GM12878 (cell line): Measurements from ENCODE around the gene NAT9. TPM values are rescaled to one million over a fixed set of nuclear protein-coding genes. Genes with fewer than 3 reads are reported as not detected.

Experiments used
- ATAC-seq: fragments of 200-7000 bp; cut with Tn5 transposase; 3 replicates; pipeline ENCODE4 v1.9.1; 2020; ENCODE audit warnings: mild to moderate bottlenecking, moderate library complexity
- BruUV-seq: library from RNA; stranded (reverse); fragments of 400-500 nt; replicated peaks from 2 replicates; lab custom pipeline; 2021; lab: Mats Ljungman, UMichigan
- CTCF ChIA-PET: fragments of 300-600 bp; sonication (Branson Sonifier 250); formaldehyde crosslinking; extraction: SDS; loops from one replicate; lab custom pipeline; 2021; ENCODE audit warnings: inconsistent platforms; lab: Yijun Ruan, JAX
- POLR2A ChIA-PET: fragments of 350-600 bp; formaldehyde crosslinking; extraction: SDS; loops from one replicate; lab custom pipeline; 2021; ENCODE audit warnings: inconsistent platforms; lab: Charles Lee
- RAD21 ChIA-PET: fragments of 300-600 bp; sonication (Branson Sonifier 250); formaldehyde crosslinking; loops from one replicate; lab custom pipeline; 2023; ENCODE audit warnings: antibody characterized with exemption; ENCODE audit not compliant: unreplicated experiment; lab: Charles Lee
- SMC1A ChIA-PET: fragments of 300-600 bp; sonication (Branson Sonifier 250); formaldehyde crosslinking; loops from one replicate; lab custom pipeline; 2023; ENCODE audit not compliant: unreplicated experiment, uncharacterized antibody; lab: Charles Lee
- DNase-seq: peaks from one replicate; pipeline ENCODE4 v3.0.0-alpha.2; 2011; ENCODE audit warnings: low read depth, low spot score
- FAIRE-seq: peaks from 3 replicates; lab custom pipeline; 2011; peaks lifted over from hg19 to GRCh38; lab: Jason Lieb, UNC
- H2AFZ ChIP-seq: 2 replicates; pipeline ENCODE4 v1.6.0; 2011; ENCODE audit warnings: low read depth, low read length, control low read depth; ENCODE audit not compliant: control insufficient read depth
- H3K27ac ChIP-seq: 2 replicates; pipeline ENCODE4 v1.5.1; 2011; ENCODE audit warnings: control low read depth; ENCODE audit not compliant: control insufficient read depth, insufficient read depth
- H3K27me3 ChIP-seq, 2 experiments: replicated peaks in 1 of 2; 2 replicates each; pipeline versions ENCODE4 v1.6.0 to v1.6.1; 2011; ENCODE audit warnings: low read length in 1 of 2; ENCODE audit not compliant: control insufficient read depth in 2 of 2, insufficient read depth in 2 of 2
- H3K36me3 ChIP-seq, 2 experiments: 2 replicates each; pipeline ENCODE4 v1.5.1; 2011; ENCODE audit warnings: low read length in 1 of 2; ENCODE audit not compliant: control insufficient read depth in 2 of 2, insufficient read depth in 2 of 2
- H3K4me1 ChIP-seq: 2 replicates; pipeline ENCODE4 v1.6.1; 2011; ENCODE audit warnings: mild to moderate bottlenecking, low read length, moderate library complexity, mixed read lengths; ENCODE audit not compliant: control insufficient read depth, insufficient read depth
- H3K4me2 ChIP-seq: 2 replicates; pipeline ENCODE4 v1.6.0; 2011; ENCODE audit warnings: control low read depth; ENCODE audit not compliant: control insufficient read depth, insufficient read depth
- H3K4me3 ChIP-seq: fragments of 200-600 bp; sonication (generic); 2 replicates; pipeline ENCODE4 v1.5.1; 2016
- H3K79me2 ChIP-seq: 2 replicates; pipeline ENCODE4 v1.6.0; 2011; ENCODE audit warnings: low read length; ENCODE audit not compliant: control insufficient read depth, insufficient read depth
- H3K9ac ChIP-seq: 2 replicates; pipeline ENCODE4 v1.8.0; 2011; ENCODE audit warnings: low read length, control low read depth, mixed read lengths; ENCODE audit not compliant: control insufficient read depth, insufficient read depth
- H3K9me3 ChIP-seq: replicated peaks from 3 replicates; pipeline ENCODE4 v1.5.1; 2011; ENCODE audit warnings: mild to moderate bottlenecking, low read length; ENCODE audit not compliant: control insufficient read depth, insufficient read depth
- H4K20me1 ChIP-seq: 2 replicates; pipeline ENCODE4 v1.6.0; 2011; ENCODE audit not compliant: control insufficient read depth, insufficient read depth
- CHD4 ChIP-seq: fragments of 200-600 bp; sonication (generic); IDR thresholded peaks from 2 replicates; pipeline ENCODE4 v1.6.1; 2016; ENCODE audit warnings: mild to moderate bottlenecking
- EP300 ChIP-seq, 2 experiments: fragments of 150-350 bp in 1 of 2; IDR thresholded peaks; 2 replicates each; pipeline ENCODE4 v1.6.1; 2011 to 2012; ENCODE audit warnings: low read depth in 2 of 2, low read length in 2 of 2, borderline replicate concordance in 1 of 2, improper control_type of control experiment in 1 of 2, inconsistent platforms in 1 of 2; ENCODE audit not compliant: control insufficient read depth in 1 of 2
- GABPA ChIP-seq: IDR thresholded peaks from 2 replicates; pipeline ENCODE4 v1.6.1; 2014; ENCODE audit warnings: antibody characterized with exemption, low read depth, mild to moderate bottlenecking, inconsistent platforms
- KAT2A ChIP-seq: conservative IDR thresholded peaks from 2 replicates; pipeline ENCODE4 v1.6.1; 2011; ENCODE audit warnings: low read depth, low read length; ENCODE audit not compliant: control insufficient read depth
- KDM1A ChIP-seq: fragments of 200-600 bp; sonication (generic); IDR thresholded peaks from 2 replicates; pipeline ENCODE4 v1.6.1; 2016; ENCODE audit warnings: borderline replicate concordance
- NFIC ChIP-seq: IDR thresholded peaks from 2 replicates; pipeline ENCODE4 v1.6.1; 2012; ENCODE audit warnings: low read depth, mild to moderate bottlenecking, inconsistent platforms, low read length, moderate library complexity
- RFX5 ChIP-seq: IDR thresholded peaks from 2 replicates; pipeline ENCODE4 v1.6.1; 2011; ENCODE audit warnings: low read depth, low read length, improper control_type of control experiment
- SIX5 ChIP-seq: IDR thresholded peaks from 2 replicates; pipeline ENCODE4 v1.6.1; 2011; ENCODE audit warnings: mild to moderate bottlenecking, low read depth, low read length, moderate library complexity; ENCODE audit not compliant: severe bottlenecking
- SMC3 ChIP-seq: IDR thresholded peaks from 2 replicates; pipeline ENCODE4 v1.6.1; 2011; ENCODE audit warnings: low read length, improper control_type of control experiment, borderline replicate concordance
- SREBF1 ChIP-seq: IDR thresholded peaks from 2 replicates; pipeline ENCODE4 v1.6.1; 2012; ENCODE audit warnings: mild to moderate bottlenecking, low read length
- TCF3 ChIP-seq: IDR thresholded peaks from 2 replicates; pipeline ENCODE4 v1.6.1; 2012; ENCODE audit warnings: low read depth, mild to moderate bottlenecking, low read length, borderline replicate concordance; ENCODE audit not compliant: insufficient read depth
- ZNF24 ChIP-seq: fragments of 450-650 bp; IDR thresholded peaks from 2 replicates; pipeline ENCODE4 v1.6.1; 2017; ENCODE audit warnings: antibody characterized with exemption, mild to moderate bottlenecking
- WGBS: methylation state at CpG from one replicate; pipeline ENCODE4 v1.1.6; 2016; ENCODE audit warnings: low lambda C conversion rate; ENCODE audit not compliant: insufficient replicate concordance, insufficient coverage; ENCODE audit errors: missing lambda C conversion rate; 5-methylcytosine and 5-hydroxymethylcytosine counted together
- in situ Hi-C: fragments of 300-500 bp; cut with MboI; formaldehyde crosslinking; loops from 9 replicates; pipeline ENCODE4 v1.14.3; 2018; ENCODE audit warnings: mixed read lengths
- intact Hi-C: fragments of 100-400 bp; cut with micrococcal nuclease; formaldehyde crosslinking; loops from one replicate; pipeline ENCODE4 v1.14.2; 2022; ENCODE audit not compliant: unreplicated experiment
- polyA plus RNA-seq, 11 experiments: library from polyadenylated mRNA; depleted of rRNA in 4 of 11; unstranded in 6 of 11; stranded (reverse) in 5 of 11; fragments of >200 nt; fragmentation: Nextera tagmentation in 4 of 11; fragmentation: Illumina TruSeq in 1 of 11; extraction: Ambion mirVana in 4 of 11; extraction: Trizol in 1 of 11; gene quantifications; 1 replicate in 1 of 11; 2 replicates in 10 of 11; pipeline versions ENCODE4 v1.2.1 to v1.2.3, GENCODE V29; 2011 to 2016; ENCODE audit warnings: inconsistent platforms in 2 of 11, missing spikeins in 2 of 11, low read depth in 1 of 11
- total RNA-seq, 4 experiments: library from RNA; depleted of rRNA in 3 of 4; stranded (reverse); fragments of >200 nt in 3 of 4; fragmentation: Illumina TruSeq in 1 of 4; extraction: Trizol in 1 of 4; gene quantifications; 2 replicates each; pipeline versions ENCODE4 v1.2.1 to v1.2.3, GENCODE V29; 2013 to 2021
- TF ChIP-seq, protein P1 (sequence below): fragments of 450-650 bp; IDR thresholded peaks from 2 replicates; pipeline ENCODE4 v1.6.1; 2017; ENCODE audit warnings: antibody characterized with exemption, mild to moderate bottlenecking, moderate library complexity
- TF ChIP-seq, protein P2 (sequence below): fragments of 450-650 bp; formaldehyde crosslinking; IDR thresholded peaks from 2 replicates; pipeline ENCODE4 v1.5.0; 2022; ENCODE audit warnings: mild to moderate bottlenecking, missing genetic modification characterization
- TF ChIP-seq, protein P3 (sequence below): fragments of 450-650 bp; IDR thresholded peaks from 2 replicates; pipeline ENCODE4 v1.6.1; 2017; ENCODE audit warnings: mild to moderate bottlenecking, moderate library complexity

NAT9 gene
- total and polyA plus RNA-seq, 10 of the 15 experiments (the other 5 are each of a cell fraction or from before 2014, with no cell fraction given) = 3.5 to 45.3 (median 27.3) TPM

DNA sequence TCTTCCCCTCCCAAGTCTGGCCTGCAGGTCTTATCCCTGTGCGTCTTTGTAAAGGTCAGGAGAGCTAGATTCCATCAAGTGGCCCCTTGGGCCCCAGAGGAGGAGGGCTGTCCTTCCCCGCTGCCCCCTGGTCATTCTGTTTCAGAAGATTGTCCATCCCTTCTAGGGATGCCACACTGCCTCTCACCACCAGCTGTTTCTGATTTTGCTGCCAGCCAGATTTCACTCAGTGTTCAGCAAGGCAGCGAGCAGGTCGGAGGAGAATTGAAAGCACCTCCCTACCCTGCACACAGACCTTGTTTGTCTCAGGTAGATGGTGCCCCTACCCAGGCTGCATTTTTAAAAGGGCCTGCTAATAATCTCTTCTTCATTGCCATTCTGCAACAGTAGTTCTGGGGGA lies 21.7 kb upstream of the NAT9 start:
- Histone ChIP-seq H3K9ac (no peak overlapping the region), H3K4me1 (no peaks in the 10 kb centered on the region), H3K4me2 (no peak overlapping the region), H3K27me3 (no peaks in the 10 kb centered on the region), H4K20me1 (no peaks in the 10 kb centered on the region), H3K4me3 (no peak overlapping the region), H3K9me3 (no peaks in the 10 kb centered on the region), H2AFZ (no peak overlapping the region), H3K27ac (no peak overlapping the region), H3K79me2 (no peaks in the 10 kb centered on the region), H3K36me3 (peaks cover 4 to 6% of the 10 kb centered on the region in 2 experiments; a peak in 3 of 4 replicates)
- no peak for DNase-seq
- CTCF ChIA-PET = interaction anchor here (1.0 kb wide), 1 partner anchor 60 kb away, joined by 3 read pairs; no protein-coding TSS in a partner anchor
- no peak for FAIRE-seq
- RAD21 ChIA-PET = no interaction called here
- SMC1A ChIA-PET = no interaction called here
- no peak for ATAC-seq
- no TSS peak for BruUV-seq
- intact Hi-C loops (no loop called here), in situ Hi-C loops (no loop called here)
- POLR2A ChIA-PET = no interaction called here
- 87% methylated on average over 4 of the region's 4 CpGs for WGBS
- TF ChIP-seq GABPA = no peak
- TF ChIP-seq, protein P1, sequence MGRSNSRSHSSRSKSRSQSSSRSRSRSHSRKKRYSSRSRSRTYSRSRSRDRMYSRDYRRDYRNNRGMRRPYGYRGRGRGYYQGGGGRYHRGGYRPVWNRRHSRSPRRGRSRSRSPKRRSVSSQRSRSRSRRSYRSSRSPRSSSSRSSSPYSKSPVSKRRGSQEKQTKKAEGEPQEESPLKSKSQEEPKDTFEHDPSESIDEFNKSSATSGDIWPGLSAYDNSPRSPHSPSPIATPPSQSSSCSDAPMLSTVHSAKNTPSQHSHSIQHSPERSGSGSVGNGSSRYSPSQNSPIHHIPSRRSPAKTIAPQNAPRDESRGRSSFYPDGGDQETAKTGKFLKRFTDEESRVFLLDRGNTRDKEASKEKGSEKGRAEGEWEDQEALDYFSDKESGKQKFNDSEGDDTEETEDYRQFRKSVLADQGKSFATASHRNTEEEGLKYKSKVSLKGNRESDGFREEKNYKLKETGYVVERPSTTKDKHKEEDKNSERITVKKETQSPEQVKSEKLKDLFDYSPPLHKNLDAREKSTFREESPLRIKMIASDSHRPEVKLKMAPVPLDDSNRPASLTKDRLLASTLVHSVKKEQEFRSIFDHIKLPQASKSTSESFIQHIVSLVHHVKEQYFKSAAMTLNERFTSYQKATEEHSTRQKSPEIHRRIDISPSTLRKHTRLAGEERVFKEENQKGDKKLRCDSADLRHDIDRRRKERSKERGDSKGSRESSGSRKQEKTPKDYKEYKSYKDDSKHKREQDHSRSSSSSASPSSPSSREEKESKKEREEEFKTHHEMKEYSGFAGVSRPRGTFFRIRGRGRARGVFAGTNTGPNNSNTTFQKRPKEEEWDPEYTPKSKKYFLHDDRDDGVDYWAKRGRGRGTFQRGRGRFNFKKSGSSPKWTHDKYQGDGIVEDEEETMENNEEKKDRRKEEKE = no peak
- no peak for TF ChIP-seq TCF3
- TF ChIP-seq, protein P2, sequence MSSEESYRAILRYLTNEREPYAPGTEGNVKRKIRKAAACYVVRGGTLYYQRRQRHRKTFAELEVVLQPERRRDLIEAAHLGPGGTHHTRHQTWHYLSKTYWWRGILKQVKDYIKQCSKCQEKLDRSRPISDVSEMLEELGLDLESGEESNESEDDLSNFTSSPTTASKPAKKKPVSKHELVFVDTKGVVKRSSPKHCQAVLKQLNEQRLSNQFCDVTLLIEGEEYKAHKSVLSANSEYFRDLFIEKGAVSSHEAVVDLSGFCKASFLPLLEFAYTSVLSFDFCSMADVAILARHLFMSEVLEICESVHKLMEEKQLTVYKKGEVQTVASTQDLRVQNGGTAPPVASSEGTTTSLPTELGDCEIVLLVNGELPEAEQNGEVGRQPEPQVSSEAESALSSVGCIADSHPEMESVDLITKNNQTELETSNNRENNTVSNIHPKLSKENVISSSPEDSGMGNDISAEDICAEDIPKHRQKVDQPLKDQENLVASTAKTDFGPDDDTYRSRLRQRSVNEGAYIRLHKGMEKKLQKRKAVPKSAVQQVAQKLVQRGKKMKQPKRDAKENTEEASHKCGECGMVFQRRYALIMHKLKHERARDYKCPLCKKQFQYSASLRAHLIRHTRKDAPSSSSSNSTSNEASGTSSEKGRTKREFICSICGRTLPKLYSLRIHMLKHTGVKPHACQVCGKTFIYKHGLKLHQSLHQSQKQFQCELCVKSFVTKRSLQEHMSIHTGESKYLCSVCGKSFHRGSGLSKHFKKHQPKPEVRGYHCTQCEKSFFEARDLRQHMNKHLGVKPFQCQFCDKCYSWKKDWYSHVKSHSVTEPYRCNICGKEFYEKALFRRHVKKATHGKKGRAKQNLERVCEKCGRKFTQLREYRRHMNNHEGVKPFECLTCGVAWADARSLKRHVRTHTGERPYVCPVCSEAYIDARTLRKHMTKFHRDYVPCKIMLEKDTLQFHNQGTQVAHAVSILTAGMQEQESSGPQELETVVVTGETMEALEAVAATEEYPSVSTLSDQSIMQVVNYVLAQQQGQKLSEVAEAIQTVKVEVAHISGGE (CRISPR knock-in tag) = no peak
- no peak for TF ChIP-seq KAT2A
- TF ChIP-seq CHD4 = no peak
- TF ChIP-seq RFX5 = no peak
- TF ChIP-seq SREBF1 = no peak
- TF ChIP-seq EP300 (IDR thresholded peaks at IDR 0.05; ENCODE audit: borderline replicate concordance in 1 of 2, control insufficient read depth in 1 of 2, low read depth in 2 of 2, low read length in 2 of 2) = no peak
- no peak for TF ChIP-seq SMC3
- TF ChIP-seq NFIC = no peak
- TF ChIP-seq SIX5 = no peak
- TF ChIP-seq, protein P3, sequence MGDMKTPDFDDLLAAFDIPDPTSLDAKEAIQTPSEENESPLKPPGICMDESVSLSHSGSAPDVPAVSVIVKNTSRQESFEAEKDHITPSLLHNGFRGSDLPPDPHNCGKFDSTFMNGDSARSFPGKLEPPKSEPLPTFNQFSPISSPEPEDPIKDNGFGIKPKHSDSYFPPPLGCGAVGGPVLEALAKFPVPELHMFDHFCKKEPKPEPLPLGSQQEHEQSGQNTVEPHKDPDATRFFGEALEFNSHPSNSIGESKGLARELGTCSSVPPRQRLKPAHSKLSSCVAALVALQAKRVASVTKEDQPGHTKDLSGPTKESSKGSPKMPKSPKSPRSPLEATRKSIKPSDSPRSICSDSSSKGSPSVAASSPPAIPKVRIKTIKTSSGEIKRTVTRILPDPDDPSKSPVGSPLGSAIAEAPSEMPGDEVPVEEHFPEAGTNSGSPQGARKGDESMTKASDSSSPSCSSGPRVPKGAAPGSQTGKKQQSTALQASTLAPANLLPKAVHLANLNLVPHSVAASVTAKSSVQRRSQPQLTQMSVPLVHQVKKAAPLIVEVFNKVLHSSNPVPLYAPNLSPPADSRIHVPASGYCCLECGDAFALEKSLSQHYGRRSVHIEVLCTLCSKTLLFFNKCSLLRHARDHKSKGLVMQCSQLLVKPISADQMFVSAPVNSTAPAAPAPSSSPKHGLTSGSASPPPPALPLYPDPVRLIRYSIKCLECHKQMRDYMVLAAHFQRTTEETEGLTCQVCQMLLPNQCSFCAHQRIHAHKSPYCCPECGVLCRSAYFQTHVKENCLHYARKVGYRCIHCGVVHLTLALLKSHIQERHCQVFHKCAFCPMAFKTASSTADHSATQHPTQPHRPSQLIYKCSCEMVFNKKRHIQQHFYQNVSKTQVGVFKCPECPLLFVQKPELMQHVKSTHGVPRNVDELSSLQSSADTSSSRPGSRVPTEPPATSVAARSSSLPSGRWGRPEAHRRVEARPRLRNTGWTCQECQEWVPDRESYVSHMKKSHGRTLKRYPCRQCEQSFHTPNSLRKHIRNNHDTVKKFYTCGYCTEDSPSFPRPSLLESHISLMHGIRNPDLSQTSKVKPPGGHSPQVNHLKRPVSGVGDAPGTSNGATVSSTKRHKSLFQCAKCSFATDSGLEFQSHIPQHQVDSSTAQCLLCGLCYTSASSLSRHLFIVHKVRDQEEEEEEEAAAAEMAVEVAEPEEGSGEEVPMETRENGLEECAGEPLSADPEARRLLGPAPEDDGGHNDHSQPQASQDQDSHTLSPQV = no peak
- no peak for TF ChIP-seq KDM1A
- no peak for TF ChIP-seq ZNF24
